T-helper 1 cell (primary cell): ENCODE measurements around the gene KIAA0930.

Experiments
- DNase-seq, 5 donors: peaks; one replicate each; pipeline ENCODE4 v3.0.0-alpha.2; 2012 to 2020

The KIAA0930 gene

GRCh38 chr22:45171830-45172229 is 68.9 kb downstream of the KIAA0930 start:
- no peak for DNase-seq

GRCh38 chr22:45169591-45170466 is 70.9 kb downstream of the KIAA0930 start:
- peak in 3 of 5 donors; percentile 10 to 65 (median 15) for DNase-seq

GRCh38 chr22:45166932-45167331 is 73.8 kb downstream of the KIAA0930 start:
- DNase-seq: no peak

- DNase-seq: peak; percentile 16 to 32 (median 21)
These were observed 76.2 kb downstream of the KIAA0930 start for GRCh38 chr22:45164270-45165088.

- peak; percentile 93 to 99 (median 95) for DNase-seq
These were observed 77.0 kb downstream of the KIAA0930 start, which contains the start of gene NUP50 for GRCh38 chr22:45163451-45164269. TSS of gene NUP50 (plus strand) at chr22:45163925. CDS start at chr22:45168178, 4,253 bp downstream.

- no peak for DNase-seq
These were observed 77.6 kb downstream of the KIAA0930 start for GRCh38 chr22:45163099-45163450.

GRCh38 chr22:45162531-45162930 is 78.2 kb downstream of the KIAA0930 start:
- no peak for DNase-seq

- no peak for DNase-seq
These were observed 80.8 kb downstream of the KIAA0930 start for GRCh38 chr22:45159652-45160462.

GRCh38 chr22:45157907-45158306 is 82.8 kb downstream of the KIAA0930 start:
- DNase-seq: no peak

GRCh38 chr22:45155050-45155840 is 85.4 kb downstream of the KIAA0930 start:
- DNase-seq: no peak

- DNase-seq: no peak
These were observed 86.3 kb downstream of the KIAA0930 start for GRCh38 chr22:45154383-45154782.

GRCh38 chr22:45151503-45151902 is 89.2 kb downstream of the KIAA0930 start:
- DNase-seq: no peak

GRCh38 chr22:45150139-45150538 is 90.6 kb downstream of the KIAA0930 start:
- no peak for DNase-seq

GRCh38 chr22:45149671-45150070 is 91.0 kb downstream of the KIAA0930 start:
- DNase-seq: no peak

GRCh38 chr22:45144916-45145315 is 95.8 kb downstream of the KIAA0930 start:
- no peak for DNase-seq

GRCh38 chr22:45142376-45142775 is 98.3 kb downstream of the KIAA0930 start:
- no peak for DNase-seq
